HepG2 (cell line): ENCODE data around the gene SART1. TPM values are rescaled to one million over a fixed set of nuclear protein-coding genes. Genes with fewer than 3 reads are reported as not detected.
A peak's percentile ranks its signal among the peaks of the same experiment; 100 is the strongest.

Source experiments
- ARNT ChIP-seq: fragments of 450-650 bp; IDR thresholded peaks from 2 replicates; pipeline ENCODE4 v1.6.1; 2017
- FOXC1 ChIP-seq: sonication (generic); formaldehyde crosslinking; IDR thresholded peaks from 2 replicates; pipeline ENCODE4 v1.8.0; 2022; ENCODE audit warnings: mild to moderate bottlenecking, missing genetic modification reagents, borderline replicate concordance
- POLR2A ChIP-seq, 2 experiments: IDR thresholded peaks; 2 replicates each; pipeline ENCODE4 v1.6.1; 2011; ENCODE audit warnings: low read depth in 2 of 2, low read length in 2 of 2, mild to moderate bottlenecking in 1 of 2, moderate library complexity in 1 of 2; ENCODE audit not compliant: insufficient read depth in 1 of 2
- RARA ChIP-seq: IDR thresholded peaks from 2 replicates; pipeline ENCODE4 v1.6.1; 2016; ENCODE audit warnings: missing genetic modification reagents, missing compliant biosample characterization
- ZFP36 ChIP-seq: fragments of 150-350 bp; IDR thresholded peaks from 2 replicates; pipeline ENCODE4 v1.6.1; 2018; ENCODE audit warnings: borderline replicate concordance, low read length, low read depth; ENCODE audit not compliant: partially characterized antibody
- ZNF776 ChIP-seq: sonication (generic); formaldehyde crosslinking; IDR thresholded peaks from 2 replicates; pipeline ENCODE4 v1.4.0; 2020; ENCODE audit warnings: mild to moderate bottlenecking, missing genetic modification reagents
- ZSCAN31 ChIP-seq: sonication (generic); formaldehyde crosslinking; IDR thresholded peaks from 2 replicates; pipeline ENCODE4 v1.5.0; 2020; ENCODE audit warnings: low read depth, mild to moderate bottlenecking, missing genetic modification reagents
- polyA plus RNA-seq, 8 experiments: library from polyadenylated mRNA; depleted of rRNA in 3 of 8; stranded (reverse) in 7 of 8; unstranded in 1 of 8; fragments of >200 nt; fragmentation: Illumina TruSeq in 4 of 8; extraction: Trizol in 4 of 8; gene quantifications; 2 replicates each; pipeline versions ENCODE4 v1.2.1 to v1.2.3, GENCODE V29; 2011 to 2016; ENCODE audit warnings: low read depth in 4 of 8, missing spikeins in 1 of 8, mixed read lengths in 1 of 8; ENCODE audit not compliant: insufficient read depth in 1 of 8
- total RNA-seq, 5 experiments: library from RNA; depleted of rRNA; stranded (reverse); fragments of >200 nt; fragmentation: Illumina TruSeq; extraction: Trizol; gene quantifications; 2 replicates each; pipeline ENCODE4 v1.2.3, GENCODE V29; 2016; ENCODE audit warnings: low read depth in 1 of 5
- TF ChIP-seq, protein P1 (sequence below): IDR thresholded peaks from 2 replicates; pipeline ENCODE4 v1.4.0; 2020; ENCODE audit warnings: mild to moderate bottlenecking, missing genetic modification reagents
- TF ChIP-seq, protein P2 (sequence below): sonication (generic); formaldehyde crosslinking; IDR thresholded peaks from 2 replicates; pipeline ENCODE4 v1.4.0; 2020; ENCODE audit warnings: missing genetic modification reagents
- TF ChIP-seq, protein P3 (sequence below): sonication (generic); formaldehyde crosslinking; IDR thresholded peaks from 2 replicates; pipeline ENCODE4 v1.4.0; 2020; ENCODE audit warnings: mild to moderate bottlenecking, missing genetic modification reagents
- TF ChIP-seq, protein P4 (sequence below): IDR thresholded peaks from 2 replicates; pipeline ENCODE4 v1.6.1; 2016; ENCODE audit warnings: mild to moderate bottlenecking

The SART1 gene
- total and polyA plus RNA-seq, 2 of the 13 experiments (the other 11 are each of a cell fraction or from before 2014, with no cell fraction given) = 11.3 to 22.5 TPM

DNA sequence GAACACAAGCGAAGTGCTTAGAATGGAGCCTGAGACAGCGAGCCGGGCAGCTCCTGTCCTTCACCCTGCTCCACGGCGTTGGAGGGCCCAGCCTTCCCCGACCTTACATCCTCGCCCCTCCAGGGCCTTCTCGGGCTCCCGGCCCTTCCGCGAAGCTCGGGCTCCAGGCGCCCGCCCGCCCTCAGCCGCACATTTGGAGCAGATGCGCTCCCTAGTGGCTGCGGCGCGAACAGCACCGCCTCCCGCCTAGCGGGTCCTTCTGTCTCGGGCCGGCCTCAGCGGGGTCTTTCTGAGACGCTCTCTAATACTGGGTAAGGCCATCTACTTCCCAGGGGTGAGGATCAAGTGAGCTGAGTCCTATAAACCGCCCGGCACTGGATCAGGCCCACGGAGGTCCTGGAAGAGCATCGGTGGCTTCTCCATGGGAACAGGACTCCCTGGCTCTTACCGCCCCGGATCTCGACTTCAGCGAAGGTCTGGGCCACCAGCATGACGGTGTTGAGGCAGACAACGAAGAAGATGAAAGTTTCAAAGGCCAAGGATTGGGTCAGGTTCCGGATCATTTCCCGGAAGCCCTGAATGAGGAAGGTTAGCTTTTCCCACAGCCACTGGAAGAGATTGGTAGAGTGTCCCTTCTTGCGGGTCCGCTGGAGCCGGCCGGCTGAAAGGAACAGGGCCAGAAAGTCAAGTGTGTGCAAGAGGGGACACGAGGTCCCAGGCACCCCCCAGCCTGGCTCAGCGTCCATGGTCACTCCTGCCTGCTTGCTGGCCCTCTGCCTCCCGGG, 61.1 kb downstream of the SART1 start (continued):
- TF ChIP-seq ARNT = no peak
- TF ChIP-seq RARA (CRISPR knock-in tag) = no peak
- no peak for TF ChIP-seq ZNF776 (CRISPR knock-in tag)
- TF ChIP-seq, protein P1, sequence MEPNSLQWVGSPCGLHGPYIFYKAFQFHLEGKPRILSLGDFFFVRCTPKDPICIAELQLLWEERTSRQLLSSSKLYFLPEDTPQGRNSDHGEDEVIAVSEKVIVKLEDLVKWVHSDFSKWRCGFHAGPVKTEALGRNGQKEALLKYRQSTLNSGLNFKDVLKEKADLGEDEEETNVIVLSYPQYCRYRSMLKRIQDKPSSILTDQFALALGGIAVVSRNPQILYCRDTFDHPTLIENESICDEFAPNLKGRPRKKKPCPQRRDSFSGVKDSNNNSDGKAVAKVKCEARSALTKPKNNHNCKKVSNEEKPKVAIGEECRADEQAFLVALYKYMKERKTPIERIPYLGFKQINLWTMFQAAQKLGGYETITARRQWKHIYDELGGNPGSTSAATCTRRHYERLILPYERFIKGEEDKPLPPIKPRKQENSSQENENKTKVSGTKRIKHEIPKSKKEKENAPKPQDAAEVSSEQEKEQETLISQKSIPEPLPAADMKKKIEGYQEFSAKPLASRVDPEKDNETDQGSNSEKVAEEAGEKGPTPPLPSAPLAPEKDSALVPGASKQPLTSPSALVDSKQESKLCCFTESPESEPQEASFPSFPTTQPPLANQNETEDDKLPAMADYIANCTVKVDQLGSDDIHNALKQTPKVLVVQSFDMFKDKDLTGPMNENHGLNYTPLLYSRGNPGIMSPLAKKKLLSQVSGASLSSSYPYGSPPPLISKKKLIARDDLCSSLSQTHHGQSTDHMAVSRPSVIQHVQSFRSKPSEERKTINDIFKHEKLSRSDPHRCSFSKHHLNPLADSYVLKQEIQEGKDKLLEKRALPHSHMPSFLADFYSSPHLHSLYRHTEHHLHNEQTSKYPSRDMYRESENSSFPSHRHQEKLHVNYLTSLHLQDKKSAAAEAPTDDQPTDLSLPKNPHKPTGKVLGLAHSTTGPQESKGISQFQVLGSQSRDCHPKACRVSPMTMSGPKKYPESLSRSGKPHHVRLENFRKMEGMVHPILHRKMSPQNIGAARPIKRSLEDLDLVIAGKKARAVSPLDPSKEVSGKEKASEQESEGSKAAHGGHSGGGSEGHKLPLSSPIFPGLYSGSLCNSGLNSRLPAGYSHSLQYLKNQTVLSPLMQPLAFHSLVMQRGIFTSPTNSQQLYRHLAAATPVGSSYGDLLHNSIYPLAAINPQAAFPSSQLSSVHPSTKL (CRISPR knock-in tag) = no peak
- TF ChIP-seq, protein P2, sequence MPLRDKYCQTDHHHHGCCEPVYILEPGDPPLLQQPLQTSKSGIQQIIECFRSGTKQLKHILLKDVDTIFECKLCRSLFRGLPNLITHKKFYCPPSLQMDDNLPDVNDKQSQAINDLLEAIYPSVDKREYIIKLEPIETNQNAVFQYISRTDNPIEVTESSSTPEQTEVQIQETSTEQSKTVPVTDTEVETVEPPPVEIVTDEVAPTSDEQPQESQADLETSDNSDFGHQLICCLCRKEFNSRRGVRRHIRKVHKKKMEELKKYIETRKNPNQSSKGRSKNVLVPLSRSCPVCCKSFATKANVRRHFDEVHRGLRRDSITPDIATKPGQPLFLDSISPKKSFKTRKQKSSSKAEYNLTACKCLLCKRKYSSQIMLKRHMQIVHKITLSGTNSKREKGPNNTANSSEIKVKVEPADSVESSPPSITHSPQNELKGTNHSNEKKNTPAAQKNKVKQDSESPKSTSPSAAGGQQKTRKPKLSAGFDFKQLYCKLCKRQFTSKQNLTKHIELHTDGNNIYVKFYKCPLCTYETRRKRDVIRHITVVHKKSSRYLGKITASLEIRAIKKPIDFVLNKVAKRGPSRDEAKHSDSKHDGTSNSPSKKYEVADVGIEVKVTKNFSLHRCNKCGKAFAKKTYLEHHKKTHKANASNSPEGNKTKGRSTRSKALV (CRISPR knock-in tag) = peak; percentile 46; the same call in 1 of the 2 replicates
- TF ChIP-seq, protein P3, sequence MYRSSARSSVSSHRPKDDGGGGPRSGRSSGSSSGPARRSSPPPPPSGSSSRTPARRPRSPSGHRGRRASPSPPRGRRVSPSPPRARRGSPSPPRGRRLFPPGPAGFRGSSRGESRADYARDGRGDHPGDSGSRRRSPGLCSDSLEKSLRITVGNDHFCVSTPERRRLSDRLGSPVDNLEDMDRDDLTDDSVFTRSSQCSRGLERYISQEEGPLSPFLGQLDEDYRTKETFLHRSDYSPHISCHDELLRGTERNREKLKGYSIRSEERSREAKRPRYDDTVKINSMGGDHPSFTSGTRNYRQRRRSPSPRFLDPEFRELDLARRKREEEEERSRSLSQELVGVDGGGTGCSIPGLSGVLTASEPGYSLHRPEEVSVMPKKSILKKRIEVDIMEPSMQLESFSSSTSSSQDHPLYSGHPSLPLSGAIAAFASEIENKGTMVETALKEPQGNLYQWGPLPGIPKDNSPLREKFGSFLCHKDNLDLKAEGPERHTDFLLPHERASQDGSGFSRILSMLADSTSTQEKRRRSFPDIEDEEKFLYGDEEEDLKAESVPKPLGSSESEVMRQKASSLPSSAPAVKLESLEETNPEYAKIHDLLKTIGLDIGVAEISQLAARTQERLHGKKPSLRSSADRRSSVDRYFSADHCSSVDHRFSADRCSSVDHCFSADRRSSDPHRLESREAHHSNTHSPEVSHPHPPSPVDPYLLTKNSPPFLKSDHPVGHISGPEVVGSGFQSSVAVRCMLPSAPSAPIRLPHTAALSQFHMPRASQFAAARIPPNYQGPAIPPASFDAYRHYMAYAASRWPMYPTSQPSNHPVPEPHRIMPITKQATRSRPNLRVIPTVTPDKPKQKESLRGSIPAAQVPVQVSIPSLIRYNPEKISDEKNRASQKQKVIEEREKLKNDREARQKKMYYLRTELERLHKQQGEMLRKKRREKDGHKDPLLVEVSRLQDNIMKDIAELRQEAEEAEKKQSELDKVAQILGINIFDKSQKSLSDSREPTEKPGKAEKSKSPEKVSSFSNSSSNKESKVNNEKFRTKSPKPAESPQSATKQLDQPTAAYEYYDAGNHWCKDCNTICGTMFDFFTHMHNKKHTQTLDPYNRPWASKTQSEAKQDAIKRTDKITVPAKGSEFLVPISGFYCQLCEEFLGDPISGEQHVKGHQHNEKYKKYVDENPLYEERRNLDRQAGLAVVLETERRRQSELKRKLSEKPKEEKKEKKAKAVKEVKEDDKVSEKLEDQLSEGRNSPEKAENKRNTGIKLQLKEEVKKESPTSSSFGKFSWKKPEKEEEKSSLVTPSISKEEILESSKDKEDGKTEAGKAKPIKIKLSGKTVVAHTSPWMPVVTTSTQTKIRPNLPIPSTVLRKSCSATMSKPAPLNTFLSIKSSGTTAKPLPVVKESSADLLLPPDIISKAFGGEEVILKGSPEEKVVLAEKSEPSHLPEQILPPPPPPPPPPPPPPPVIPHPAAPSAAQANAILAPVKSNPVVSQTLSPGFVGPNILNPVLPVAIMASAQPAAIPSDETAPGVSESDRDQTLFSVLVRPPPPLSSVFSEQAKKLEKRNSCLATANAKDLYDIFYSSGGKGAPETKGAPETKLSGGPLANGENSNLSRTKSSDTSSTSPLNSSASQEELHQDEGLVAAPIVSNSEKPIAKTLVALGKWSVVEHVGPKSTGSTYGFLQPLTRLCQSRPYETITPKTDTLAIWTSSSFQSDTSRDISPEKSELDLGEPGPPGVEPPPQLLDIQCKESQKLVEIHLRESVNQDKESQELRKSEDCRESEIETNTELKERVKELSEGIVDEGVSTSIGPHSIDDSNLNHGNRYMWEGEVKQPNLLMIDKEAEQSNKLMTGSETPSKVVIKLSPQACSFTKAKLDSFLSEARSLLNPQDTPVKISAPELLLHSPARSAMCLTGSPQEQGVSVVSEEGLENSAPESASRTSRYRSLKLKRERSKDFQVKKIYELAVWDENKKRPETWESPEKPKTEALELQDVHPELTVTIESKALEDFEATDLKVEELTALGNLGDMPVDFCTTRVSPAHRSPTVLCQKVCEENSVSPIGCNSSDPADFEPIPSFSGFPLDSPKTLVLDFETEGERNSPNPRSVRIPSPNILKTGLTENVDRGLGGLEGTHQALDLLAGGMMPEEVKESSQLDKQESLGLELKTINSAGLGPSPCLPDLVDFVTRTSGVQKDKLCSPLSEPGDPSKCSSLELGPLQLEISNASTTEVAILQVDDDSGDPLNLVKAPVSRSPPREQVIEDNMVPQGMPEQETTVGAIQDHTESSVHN = no peak
- peak; percentile 83; the same call in 1 of the 2 replicates for TF ChIP-seq FOXC1
- TF ChIP-seq POLR2A (IDR thresholded peaks at IDR 0.05; ENCODE audit: insufficient read depth in 1 of 2, low read depth in 2 of 2, low read length in 2 of 2) = no peak
- TF ChIP-seq, protein P4, sequence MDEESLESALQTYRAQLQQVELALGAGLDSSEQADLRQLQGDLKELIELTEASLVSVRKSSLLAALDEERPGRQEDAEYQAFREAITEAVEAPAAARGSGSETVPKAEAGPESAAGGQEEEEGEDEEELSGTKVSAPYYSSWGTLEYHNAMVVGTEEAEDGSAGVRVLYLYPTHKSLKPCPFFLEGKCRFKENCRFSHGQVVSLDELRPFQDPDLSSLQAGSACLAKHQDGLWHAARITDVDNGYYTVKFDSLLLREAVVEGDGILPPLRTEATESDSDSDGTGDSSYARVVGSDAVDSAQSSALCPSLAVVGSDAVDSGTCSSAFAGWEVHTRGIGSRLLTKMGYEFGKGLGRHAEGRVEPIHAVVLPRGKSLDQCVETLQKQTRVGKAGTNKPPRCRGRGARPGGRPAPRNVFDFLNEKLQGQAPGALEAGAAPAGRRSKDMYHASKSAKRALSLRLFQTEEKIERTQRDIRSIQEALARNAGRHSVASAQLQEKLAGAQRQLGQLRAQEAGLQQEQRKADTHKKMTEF (CRISPR knock-in tag) = peak; percentile 56
- no peak for TF ChIP-seq ZFP36
- TF ChIP-seq ZSCAN31 (CRISPR knock-in tag) = no peak
